Measurements from ENCODE around the gene ISG15. TPM values are rescaled to one million over a fixed set of nuclear protein-coding genes. Genes with fewer than 3 reads are reported as not detected.

Gene ISG15
- total and polyA plus RNA-seq, 9 of the 15 experiments (the other 6 are each of a cell fraction or from before 2014, with no cell fraction given): 0.40 to 58.3 (median 12.2) TPM

GRCh38 chr1:1059494-1060280, 46.4 kb downstream of the ISG15 start (continued):
- TF ChIP-seq ETS1 (conservative IDR thresholded peaks at IDR 0.05; ENCODE audit: control insufficient read depth, low read depth, low read length) (no peak), MCM5 (IDR thresholded peaks at IDR 0.05; ENCODE audit: low read depth) (no peak), CHAMP1 (IDR thresholded peaks at IDR 0.05) (no peak)

GRCh38 chr1:1060281-1061000, 47.1 kb downstream of the ISG15 start:
- 55% methylated on average over 36 of the region's 38 CpGs for WGBS (ENCODE audit: insufficient coverage, low coverage, missing lambda C conversion rate)
- ATAC-seq: no peak
- H4K20me1 ChIP-seq (replicated peaks; ENCODE audit: control insufficient read depth, insufficient read depth, low read length): no peaks in the 10 kb centered on the region
- ChIA-PET POLR2A (interaction anchor here (1.1 to 1.4 kb wide), 2 partner anchors 10 to 169 kb away, joined by 3 to 4 read pairs; no protein-coding TSS in a partner anchor), CTCF (ENCODE audit: low intra/inter-chr PET ratio) (no interaction called here)
- H3K9me1 ChIP-seq (ENCODE audit: control insufficient read depth, insufficient read depth, low read length): no peaks in the 10 kb centered on the region
- no peak overlapping the region for H3K27ac ChIP-seq (ENCODE audit: extremely low read depth, low read depth, low read length)
- H3K4me3 ChIP-seq: peak overlapping the region; percentile 69
- no peak for FAIRE-seq
- peak overlapping the region; percentile 90 for H3K4me2 ChIP-seq (ENCODE audit: insufficient read depth, low read length)
- in situ Hi-C loops (cut with MboI) (loop anchor here (10.0 kb wide), 1 partner anchor 76 kb away; the partner anchor contains the start of gene PERM1), intact Hi-C loops (cut with micrococcal nuclease) (loop anchor here (5.0 kb wide), 3 partner anchors 38 to 138 kb away; partner anchors contain the start of genes AGRN, HES4 and SAMD11)
- TF ChIP-seq POLR3A (IDR thresholded peaks at IDR 0.05; ENCODE audit: borderline replicate concordance, extremely low read depth, insufficient read depth, insufficient read length) (no peak), ZNF316 (IDR thresholded peaks at IDR 0.05) (peak; percentile 26; the same call in 1 of the 2 replicates), ATF3 (IDR thresholded peaks at IDR 0.05) (no peak), ATF3 (CRISPR knock-in tag; conservative IDR thresholded peaks at IDR 0.05) (no peak), CBFB (CRISPR knock-in tag; IDR thresholded peaks at IDR 0.05) (no peak), ZBTB33 (CRISPR knock-in tag; IDR thresholded peaks at IDR 0.05) (peak; percentile 63; the same call in 1 of the 2 replicates)
- H2AFZ ChIP-seq (ENCODE audit: low read depth, low read length): no peak overlapping the region
- H3K9ac ChIP-seq (ENCODE audit: insufficient read depth in 1 of 2, low read depth in 2 of 2, low read length in 2 of 2): peak overlapping the region in 1 of 2 experiments; percentile 80; a peak in 2 of 4 replicates
- H3K27me3 ChIP-seq (ENCODE audit: control insufficient read depth in 2 of 2, insufficient read depth in 2 of 2, low read length in 2 of 2): no peaks in the 10 kb centered on the region
- no peaks in the 10 kb centered on the region for H3K9me3 ChIP-seq (replicated peaks; ENCODE audit: control insufficient read depth, insufficient read depth, low read depth, low read length)
- peaks cover 53 to 82% of the 10 kb centered on the region in 2 experiments for H3K4me1 ChIP-seq (replicated peaks in 1 of 2; ENCODE audit: control insufficient read depth in 2 of 2, insufficient read depth in 2 of 2, low read length in 2 of 2)
- peaks cover 1% of the 10 kb centered on the region; the same call in 1 of the 3 replicates for H3K36me3 ChIP-seq (ENCODE audit: control insufficient read depth, insufficient read depth, low read length)
- no peak for DNase-seq (ENCODE audit: extremely low read depth in 1 of 4, low spot score in 3 of 4)
- BruUV-seq (replicated peaks): no TSS peak
- H3K79me2 ChIP-seq (ENCODE audit: control insufficient read depth, insufficient read depth, low read length): no peaks in the 10 kb centered on the region
